K562 (cell line): ENCODE measurements around the gene SDSL. TPM values are rescaled to one million over a fixed set of nuclear protein-coding genes. Genes with fewer than 3 reads are reported as not detected.

Source experiments
- CREB1 ChIP-seq, 2 experiments: sonication (generic) in 1 of 2; formaldehyde crosslinking in 1 of 2; IDR thresholded peaks; 2 replicates each; pipeline versions ENCODE4 v1.6.1 to v1.8.0; 2012 to 2022; ENCODE audit warnings: inconsistent platforms in 1 of 2, mild to moderate bottlenecking in 1 of 2, missing genetic modification reagents in 1 of 2, moderate library complexity in 1 of 2
- ESRRB ChIP-seq: fragments of 250-450 bp; sonication (Bioruptor Pico); IDR thresholded peaks from 2 replicates; pipeline ENCODE4 v1.5.0; 2020; ENCODE audit warnings: mild to moderate bottlenecking, moderate library complexity, borderline replicate concordance
- NCOR1 ChIP-seq: fragments of 450-650 bp; IDR thresholded peaks from 2 replicates; pipeline ENCODE4 v1.6.1; 2016; ENCODE audit warnings: mild to moderate bottlenecking, moderate library complexity
- RFX1 ChIP-seq: fragments of 450-650 bp; IDR thresholded peaks from 2 replicates; pipeline ENCODE4 v1.6.1; 2016; ENCODE audit warnings: mild to moderate bottlenecking, moderate library complexity
- RNF2 ChIP-seq: sonication (generic); IDR thresholded peaks from 2 replicates; pipeline ENCODE4 v1.6.1; 2016
- SMAD3 ChIP-seq: fragments of 450-650 bp; formaldehyde crosslinking; conservative IDR thresholded peaks from 2 replicates; pipeline ENCODE4 v1.4.0; 2020; ENCODE audit warnings: mild to moderate bottlenecking
- SMARCA4 ChIP-seq: fragments of 450-650 bp; IDR thresholded peaks from 2 replicates; pipeline ENCODE4 v1.6.1; 2016
- ZFX ChIP-seq: sonication (generic); formaldehyde crosslinking; IDR thresholded peaks from 2 replicates; pipeline ENCODE4 v1.8.0; 2022; ENCODE audit warnings: mild to moderate bottlenecking, missing genetic modification reagents, moderate library complexity
- ZNF311 ChIP-seq: fragments of 250-450 bp; sonication (Bioruptor Pico); IDR thresholded peaks from 2 replicates; pipeline ENCODE4 v1.4.0; 2020; ENCODE audit warnings: mild to moderate bottlenecking, moderate library complexity
- polyA plus RNA-seq, 8 experiments: library from polyadenylated mRNA; depleted of rRNA in 4 of 8; stranded (reverse) in 5 of 8; unstranded in 3 of 8; fragments of >200 nt; fragmentation: Nextera tagmentation in 2 of 8; fragmentation: Illumina TruSeq in 1 of 8; extraction: Ambion mirVana in 2 of 8; extraction: Trizol in 1 of 8; gene quantifications; 2 replicates each; pipeline versions ENCODE4 v1.2.1 to v1.2.3, GENCODE V29; 2011 to 2014; ENCODE audit warnings: inconsistent platforms in 1 of 8, missing spikeins in 1 of 8
- total RNA-seq, 7 experiments: library from RNA; depleted of rRNA in 6 of 7; stranded (reverse); fragments of >200 nt in 6 of 7; fragmentation: Illumina TruSeq in 2 of 7; extraction: Trizol in 2 of 7; gene quantifications; 2 replicates each; pipeline versions ENCODE4 v1.2.1 to v1.2.3, GENCODE V29; 2011 to 2021; ENCODE audit warnings: low replicate concordance in 1 of 7
- TF ChIP-seq, protein P1 (sequence below), 3 experiments: IDR thresholded peaks in 2 of 3; conservative IDR thresholded peaks in 1 of 3; 2 replicates each; pipeline ENCODE4 v1.5.1; 2011 to 2012; ENCODE audit warnings: low read length in 3 of 3, mild to moderate bottlenecking in 3 of 3, control low read depth in 2 of 3, improper control_type of control experiment in 1 of 3, inconsistent platforms in 1 of 3, low read depth in 1 of 3, mixed read lengths in 1 of 3, moderate library complexity in 1 of 3; ENCODE audit not compliant: insufficient read depth in 2 of 3
- TF ChIP-seq, protein P2 (sequence below): sonication (generic); formaldehyde crosslinking; IDR thresholded peaks from 2 replicates; pipeline ENCODE4 v1.8.1; 2022; ENCODE audit warnings: missing genetic modification reagents
- TF ChIP-seq, protein P3 (sequence below): fragments of 450-650 bp; IDR thresholded peaks from 2 replicates; pipeline ENCODE4 v1.7.0; 2016; ENCODE audit warnings: borderline replicate concordance
- TF ChIP-seq, protein P4 (sequence below): sonication (generic); formaldehyde crosslinking; IDR thresholded peaks from 2 replicates; pipeline ENCODE4 v1.8.0; 2022; ENCODE audit warnings: mild to moderate bottlenecking, missing genetic modification reagents
- TF ChIP-seq, protein P5 (sequence below): fragments of 250-450 bp; sonication (Bioruptor Pico); IDR thresholded peaks from 2 replicates; pipeline ENCODE4 v1.8.0; 2022; ENCODE audit warnings: inconsistent platforms

SDSL gene
- total and polyA plus RNA-seq, 9 of the 15 experiments (the other 6 are each of a cell fraction or from before 2014, with no cell fraction given) = 0.31 to 11.0 (median 7.4) TPM

DNA sequence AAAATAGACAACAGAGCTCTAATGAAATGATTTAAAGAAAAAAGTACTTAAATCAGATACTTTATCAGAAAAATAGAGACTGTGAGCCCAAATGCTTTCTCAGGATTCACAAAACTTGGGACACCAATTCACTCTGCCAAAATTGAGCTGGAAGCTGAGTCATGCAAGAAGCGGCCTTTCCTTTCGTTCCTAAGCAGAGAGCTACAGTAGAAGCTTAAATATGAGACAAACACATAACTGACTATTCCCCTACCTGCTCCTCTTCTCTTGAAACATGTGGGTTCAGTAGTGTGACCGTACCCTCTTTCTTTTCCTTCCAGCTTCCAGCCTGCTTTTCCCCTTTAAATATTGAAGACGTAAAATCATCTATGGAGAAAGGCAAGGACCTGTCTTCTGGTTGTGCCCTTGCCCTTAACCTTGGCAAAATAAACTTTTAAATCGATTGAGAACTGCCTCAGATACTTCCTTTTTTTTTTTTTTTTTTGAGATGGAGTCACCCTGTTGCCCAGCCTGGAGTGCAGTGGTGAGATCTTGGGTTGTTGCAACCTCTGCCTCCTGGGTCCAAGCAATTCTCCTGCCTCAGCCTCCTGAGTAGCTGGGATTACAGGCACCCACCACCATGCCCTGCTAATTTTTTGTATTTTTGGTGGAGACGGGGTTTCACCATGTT lies 14.1 kb upstream of the SDSL start (continued):
- TF ChIP-seq, protein P1, sequence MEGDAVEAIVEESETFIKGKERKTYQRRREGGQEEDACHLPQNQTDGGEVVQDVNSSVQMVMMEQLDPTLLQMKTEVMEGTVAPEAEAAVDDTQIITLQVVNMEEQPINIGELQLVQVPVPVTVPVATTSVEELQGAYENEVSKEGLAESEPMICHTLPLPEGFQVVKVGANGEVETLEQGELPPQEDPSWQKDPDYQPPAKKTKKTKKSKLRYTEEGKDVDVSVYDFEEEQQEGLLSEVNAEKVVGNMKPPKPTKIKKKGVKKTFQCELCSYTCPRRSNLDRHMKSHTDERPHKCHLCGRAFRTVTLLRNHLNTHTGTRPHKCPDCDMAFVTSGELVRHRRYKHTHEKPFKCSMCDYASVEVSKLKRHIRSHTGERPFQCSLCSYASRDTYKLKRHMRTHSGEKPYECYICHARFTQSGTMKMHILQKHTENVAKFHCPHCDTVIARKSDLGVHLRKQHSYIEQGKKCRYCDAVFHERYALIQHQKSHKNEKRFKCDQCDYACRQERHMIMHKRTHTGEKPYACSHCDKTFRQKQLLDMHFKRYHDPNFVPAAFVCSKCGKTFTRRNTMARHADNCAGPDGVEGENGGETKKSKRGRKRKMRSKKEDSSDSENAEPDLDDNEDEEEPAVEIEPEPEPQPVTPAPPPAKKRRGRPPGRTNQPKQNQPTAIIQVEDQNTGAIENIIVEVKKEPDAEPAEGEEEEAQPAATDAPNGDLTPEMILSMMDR (IDR thresholded peaks at IDR 0.05 in 2 of 3, conservative IDR thresholded peaks at IDR 0.05 in 1 of 3; ENCODE audit: insufficient read depth in 2 of 3, low read depth in 1 of 3, low read length in 3 of 3) = no peak
- no peak for TF ChIP-seq CREB1 (IDR thresholded peaks at IDR 0.05)
- no peak for TF ChIP-seq CREB1 (CRISPR knock-in tag; IDR thresholded peaks at IDR 0.05)
- TF ChIP-seq, protein P2, sequence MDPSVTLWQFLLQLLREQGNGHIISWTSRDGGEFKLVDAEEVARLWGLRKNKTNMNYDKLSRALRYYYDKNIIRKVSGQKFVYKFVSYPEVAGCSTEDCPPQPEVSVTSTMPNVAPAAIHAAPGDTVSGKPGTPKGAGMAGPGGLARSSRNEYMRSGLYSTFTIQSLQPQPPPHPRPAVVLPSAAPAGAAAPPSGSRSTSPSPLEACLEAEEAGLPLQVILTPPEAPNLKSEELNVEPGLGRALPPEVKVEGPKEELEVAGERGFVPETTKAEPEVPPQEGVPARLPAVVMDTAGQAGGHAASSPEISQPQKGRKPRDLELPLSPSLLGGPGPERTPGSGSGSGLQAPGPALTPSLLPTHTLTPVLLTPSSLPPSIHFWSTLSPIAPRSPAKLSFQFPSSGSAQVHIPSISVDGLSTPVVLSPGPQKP = no peak
- TF ChIP-seq, protein P3, sequence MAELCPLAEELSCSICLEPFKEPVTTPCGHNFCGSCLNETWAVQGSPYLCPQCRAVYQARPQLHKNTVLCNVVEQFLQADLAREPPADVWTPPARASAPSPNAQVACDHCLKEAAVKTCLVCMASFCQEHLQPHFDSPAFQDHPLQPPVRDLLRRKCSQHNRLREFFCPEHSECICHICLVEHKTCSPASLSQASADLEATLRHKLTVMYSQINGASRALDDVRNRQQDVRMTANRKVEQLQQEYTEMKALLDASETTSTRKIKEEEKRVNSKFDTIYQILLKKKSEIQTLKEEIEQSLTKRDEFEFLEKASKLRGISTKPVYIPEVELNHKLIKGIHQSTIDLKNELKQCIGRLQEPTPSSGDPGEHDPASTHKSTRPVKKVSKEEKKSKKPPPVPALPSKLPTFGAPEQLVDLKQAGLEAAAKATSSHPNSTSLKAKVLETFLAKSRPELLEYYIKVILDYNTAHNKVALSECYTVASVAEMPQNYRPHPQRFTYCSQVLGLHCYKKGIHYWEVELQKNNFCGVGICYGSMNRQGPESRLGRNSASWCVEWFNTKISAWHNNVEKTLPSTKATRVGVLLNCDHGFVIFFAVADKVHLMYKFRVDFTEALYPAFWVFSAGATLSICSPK = no peak
- no peak for TF ChIP-seq SMAD3 (CRISPR knock-in tag)
- TF ChIP-seq RFX1 = no peak
- no peak for TF ChIP-seq NCOR1
- TF ChIP-seq, protein P4, sequence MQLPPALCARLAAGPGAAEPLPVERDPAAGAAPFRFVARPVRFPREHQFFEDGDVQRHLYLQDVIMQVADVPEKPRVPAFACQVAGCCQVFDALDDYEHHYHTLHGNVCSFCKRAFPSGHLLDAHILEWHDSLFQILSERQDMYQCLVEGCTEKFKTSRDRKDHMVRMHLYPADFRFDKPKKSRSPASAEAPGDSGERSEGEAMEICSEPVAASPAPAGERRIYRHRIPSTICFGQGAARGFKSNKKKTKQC = no peak
- TF ChIP-seq ZNF311 (CRISPR knock-in tag) = no peak
- TF ChIP-seq SMARCA4 = peak; percentile 51; the same call in 1 of the 2 replicates
- peak; percentile 66 for TF ChIP-seq ZFX (CRISPR knock-in tag)
- TF ChIP-seq ESRRB (CRISPR knock-in tag) = no peak
- TF ChIP-seq, protein P5, sequence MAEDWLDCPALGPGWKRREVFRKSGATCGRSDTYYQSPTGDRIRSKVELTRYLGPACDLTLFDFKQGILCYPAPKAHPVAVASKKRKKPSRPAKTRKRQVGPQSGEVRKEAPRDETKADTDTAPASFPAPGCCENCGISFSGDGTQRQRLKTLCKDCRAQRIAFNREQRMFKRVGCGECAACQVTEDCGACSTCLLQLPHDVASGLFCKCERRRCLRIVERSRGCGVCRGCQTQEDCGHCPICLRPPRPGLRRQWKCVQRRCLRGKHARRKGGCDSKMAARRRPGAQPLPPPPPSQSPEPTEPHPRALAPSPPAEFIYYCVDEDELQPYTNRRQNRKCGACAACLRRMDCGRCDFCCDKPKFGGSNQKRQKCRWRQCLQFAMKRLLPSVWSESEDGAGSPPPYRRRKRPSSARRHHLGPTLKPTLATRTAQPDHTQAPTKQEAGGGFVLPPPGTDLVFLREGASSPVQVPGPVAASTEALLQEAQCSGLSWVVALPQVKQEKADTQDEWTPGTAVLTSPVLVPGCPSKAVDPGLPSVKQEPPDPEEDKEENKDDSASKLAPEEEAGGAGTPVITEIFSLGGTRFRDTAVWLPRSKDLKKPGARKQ = no peak
- TF ChIP-seq RNF2 = no peak
